H9 (cell line): Measurements from ENCODE around the gene DQX1. TPM values are rescaled to one million over a fixed set of nuclear protein-coding genes. Genes with fewer than 3 reads are reported as not detected.

Experiments
- DNase-seq: peaks from one replicate; pipeline ENCODE4 v3.0.0-alpha.2; 2017
- H2AFZ ChIP-seq: one replicate; pipeline ENCODE4 v1.6.1; 2013; ENCODE audit warnings: mild to moderate bottlenecking, low read length, control low read depth, moderate library complexity
- H2AK5ac ChIP-seq: 2 replicates; pipeline ENCODE4 v1.6.1; 2013; ENCODE audit warnings: low read length, control low read depth, mixed read lengths; ENCODE audit not compliant: insufficient read length
- H2BK120ac ChIP-seq: one replicate; pipeline ENCODE4 v1.6.1; 2013; ENCODE audit warnings: low read depth, mild to moderate bottlenecking, low read length, control low read depth, inconsistent platforms; ENCODE audit not compliant: poor library complexity, severe bottlenecking
- H2BK12ac ChIP-seq: 2 replicates; pipeline ENCODE4 v1.6.1; 2013; ENCODE audit warnings: low read length, control low read depth, mixed read lengths, low read depth; ENCODE audit not compliant: insufficient read length
- H2BK15ac ChIP-seq: 2 replicates; pipeline ENCODE4 v1.6.1; 2013; ENCODE audit warnings: low read depth, low read length, control low read depth
- H2BK20ac ChIP-seq: one replicate; pipeline ENCODE4 v1.6.1; 2013; ENCODE audit warnings: low read depth, mild to moderate bottlenecking, low read length, control low read depth, inconsistent platforms; ENCODE audit not compliant: poor library complexity, severe bottlenecking
- H2BK5ac ChIP-seq: 2 replicates; pipeline ENCODE4 v1.6.1; 2013; ENCODE audit warnings: low read length, control low read depth, mixed read lengths; ENCODE audit not compliant: insufficient read length
- H3K14ac ChIP-seq: 2 replicates; pipeline ENCODE4 v1.6.1; 2013; ENCODE audit warnings: low read length, control low read depth; ENCODE audit not compliant: insufficient read depth
- H3K18ac ChIP-seq: 2 replicates; pipeline ENCODE4 v1.6.1; 2013; ENCODE audit warnings: low read depth, mild to moderate bottlenecking, mixed read lengths, low read length, control low read depth; ENCODE audit not compliant: insufficient read length
- H3K23ac ChIP-seq: 2 replicates; pipeline ENCODE4 v1.6.1; 2013; ENCODE audit warnings: low read length, control low read depth, mixed read lengths, low read depth; ENCODE audit not compliant: insufficient read length
- H3K23me2 ChIP-seq: 2 replicates; pipeline ENCODE4 v1.6.1; 2013; ENCODE audit warnings: low read depth, mild to moderate bottlenecking, mixed read lengths, low read length, control low read depth; ENCODE audit not compliant: insufficient read length, poor library complexity, severe bottlenecking
- H3K27ac ChIP-seq: 2 replicates; pipeline ENCODE4 v1.5.1; 2013; ENCODE audit warnings: low read length, control low read depth, mixed read lengths, low read depth; ENCODE audit not compliant: insufficient read length
- H3K27me3 ChIP-seq: 2 replicates; pipeline ENCODE4 v1.6.1; 2013; ENCODE audit warnings: low read length, control low read depth, inconsistent platforms; ENCODE audit not compliant: insufficient read depth
- H3K4ac ChIP-seq: 2 replicates; pipeline ENCODE4 v1.6.1; 2013; ENCODE audit warnings: low read depth, mild to moderate bottlenecking, control low read depth, inconsistent platforms, low read length, moderate library complexity
- H3K4me1 ChIP-seq: 2 replicates; pipeline ENCODE4 v1.6.1; 2013; ENCODE audit warnings: low read length, control low read depth, inconsistent platforms; ENCODE audit not compliant: insufficient read depth
- H3K4me2 ChIP-seq: 2 replicates; pipeline ENCODE4 v1.6.1; 2013; ENCODE audit warnings: low read length, control low read depth, mixed read lengths; ENCODE audit not compliant: insufficient read length, insufficient read depth
- H3K56ac ChIP-seq: 2 replicates; pipeline ENCODE4 v1.6.1; 2013; ENCODE audit warnings: low read depth, mild to moderate bottlenecking, mixed read lengths, low read length, control low read depth; ENCODE audit not compliant: insufficient read length
- H3K79me1 ChIP-seq: 2 replicates; pipeline ENCODE4 v1.6.1; 2013; ENCODE audit warnings: low read depth, mild to moderate bottlenecking, moderate library complexity, low read length, control low read depth, inconsistent platforms; ENCODE audit not compliant: insufficient read depth, poor library complexity, severe bottlenecking
- H3K79me2 ChIP-seq: 2 replicates; pipeline ENCODE4 v1.6.1; 2013; ENCODE audit warnings: low read length, control low read depth, inconsistent platforms; ENCODE audit not compliant: insufficient read depth
- H3K9ac ChIP-seq: 2 replicates; pipeline ENCODE4 v1.6.1; 2013; ENCODE audit warnings: low read length, control low read depth, mixed read lengths; ENCODE audit not compliant: insufficient read length; ENCODE audit errors: extremely low read depth
- H3K9me3 ChIP-seq: one replicate; pipeline ENCODE4 v1.6.1; 2013; ENCODE audit warnings: low read depth, low read length, inconsistent platforms; ENCODE audit not compliant: control insufficient read depth
- H3T11ph ChIP-seq: one replicate; pipeline ENCODE4 v1.6.1; 2013; ENCODE audit warnings: mild to moderate bottlenecking, low read length, control low read depth, inconsistent platforms
- H4K20me1 ChIP-seq: one replicate; pipeline ENCODE4 v1.6.1; 2013; ENCODE audit not compliant: control insufficient read depth, insufficient read length, insufficient read depth
- H4K5ac ChIP-seq: 2 replicates; pipeline ENCODE4 v1.6.1; 2013; ENCODE audit warnings: low read depth, mild to moderate bottlenecking, mixed read lengths, low read length, control low read depth; ENCODE audit not compliant: insufficient read length
- H4K8ac ChIP-seq: replicated peaks from 2 replicates; pipeline ENCODE4 v1.6.1; 2013; ENCODE audit warnings: low read length, control low read depth, mixed read lengths, low read depth; ENCODE audit not compliant: insufficient read length
- H4K91ac ChIP-seq: 2 replicates; pipeline ENCODE4 v1.6.1; 2013; ENCODE audit warnings: low read depth, mild to moderate bottlenecking, moderate library complexity, mixed read lengths, low read length, control low read depth; ENCODE audit not compliant: insufficient read length
- H3K27ac Mint-ChIP-seq, 3 experiments: 2 replicates in 2 of 3; 3 replicates in 1 of 3; pipeline ENCODE4 v1.8.0; 2020 to 2021; ENCODE audit warnings: mixed read lengths in 3 of 3, mild to moderate bottlenecking in 1 of 3, moderate library complexity in 1 of 3
- H3K27me3 Mint-ChIP-seq: 2 replicates; pipeline ENCODE4 v1.8.0; 2021; ENCODE audit warnings: low read depth, mild to moderate bottlenecking, moderate library complexity, mixed read lengths
- H3K36me3 Mint-ChIP-seq, 3 experiments: 2 replicates in 2 of 3; 3 replicates in 1 of 3; pipeline ENCODE4 v1.8.0; 2020 to 2021; ENCODE audit warnings: low read depth in 3 of 3, mixed read lengths in 3 of 3; ENCODE audit not compliant: insufficient read depth in 1 of 3
- H3K4me1 Mint-ChIP-seq, 2 experiments: 2 replicates each; pipeline ENCODE4 v1.8.0; 2020; ENCODE audit warnings: mixed read lengths in 2 of 2
- H3K4me3 Mint-ChIP-seq, 2 experiments: 2 replicates in 1 of 2; 3 replicates in 1 of 2; pipeline ENCODE4 v1.8.0; 2020 to 2021; ENCODE audit warnings: mild to moderate bottlenecking in 2 of 2, mixed read lengths in 2 of 2, moderate library complexity in 1 of 2
- H3K9me3 Mint-ChIP-seq, 2 experiments: 2 replicates in 1 of 2; 3 replicates in 1 of 2; pipeline ENCODE4 v1.8.0; 2020; ENCODE audit warnings: mild to moderate bottlenecking in 2 of 2, mixed read lengths in 2 of 2, moderate library complexity in 1 of 2
- CTCF ChIP-seq: fragments of 200-600 bp; sonication (generic); conservative IDR thresholded peaks from 3 replicates; pipeline ENCODE4 v1.8.0; 2021; ENCODE audit warnings: antibody characterized with exemption, mild to moderate bottlenecking
- WGBS: extraction: QIAGEN DNeasy Blood & Tissue Kit; methylation state at CpG from one replicate; pipeline ENCODE4 v1.1.7; 2013; ENCODE audit warnings: missing lambda C conversion rate, low lambda C conversion rate, mixed read lengths; ENCODE audit not compliant: insufficient read length; ENCODE audit errors: extremely low coverage; 5-methylcytosine and 5-hydroxymethylcytosine counted together
- total RNA-seq: library from RNA; stranded (reverse); gene quantifications from 2 replicates; pipeline ENCODE4 v1.2.1, GENCODE V29; 2021

DQX1 gene
- total RNA-seq, 1 experiment from 2014 or later, result 0.98 TPM

GRCh38 chr2:74507145-74507925 is 18.7 kb downstream of the DQX1 start, which contains the start of gene PCGF1:
TSS of gene PCGF1 (minus strand) at chr2:74507695. CDS start at chr2:74507668, 27 bp downstream.
- Mint-ChIP-seq H3K27me3 (peaks cover 79% of the 10 kb centered on the region), H3K36me3 (peaks cover 22 to 29% (median 24%) of the 10 kb centered on the region in 3 experiments), H3K4me1 (peaks cover 34 to 35% of the 10 kb centered on the region in 2 experiments), H3K9me3 (peaks cover 6 to 10% of the 10 kb centered on the region in 2 experiments), H3K27ac (peak within 1 kb of the TSS; percentile 99 to 100 (median 100)), H3K4me3 (peak within 1 kb of the TSS; percentile 98 to 100)
- Histone ChIP-seq H3K56ac (no peak within 1 kb of the TSS), H3K4ac (no peak within 1 kb of the TSS), H2AK5ac (no peak within 1 kb of the TSS), H2BK120ac (no peak within 1 kb of the TSS), H3K79me2 (no peaks in the 10 kb centered on the region), H3K23ac (no peak within 1 kb of the TSS), H3K9me3 (no peaks in the 10 kb centered on the region), H4K5ac (no peak within 1 kb of the TSS), H4K91ac (no peak within 1 kb of the TSS), H3K4me1 (peaks cover 4% of the 10 kb centered on the region; the same call in 1 of the 2 replicates), H3K18ac (peak within 1 kb of the TSS; percentile 99), H3K27ac (peak within 1 kb of the TSS; percentile 48), H2AFZ (no peak within 1 kb of the TSS), H4K8ac (no peak within 1 kb of the TSS), H2BK15ac (no peak within 1 kb of the TSS), H2BK20ac (no peak within 1 kb of the TSS), H2BK12ac (no peak within 1 kb of the TSS), H4K20me1 (no peaks in the 10 kb centered on the region), H3K27me3 (peaks cover 53% of the 10 kb centered on the region), H3K79me1 (no peaks in the 10 kb centered on the region), H3K14ac (peak within 1 kb of the TSS; percentile 98), H3K4me2 (peak within 1 kb of the TSS; percentile 59), H3K9ac (peak within 1 kb of the TSS; percentile 90), H2BK5ac (peak within 1 kb of the TSS; percentile 67), H3T11ph (no peak within 1 kb of the TSS), H3K23me2 (peaks cover 18% of the 10 kb centered on the region)
- WGBS, result no CpG with 5 or more reads among the region's 56 CpGs
- peak; percentile 98 for DNase-seq
- peak; percentile 60 for TF ChIP-seq CTCF
